GM19467 (cell line): ENCODE results near the gene PTPA.
A peak's percentile ranks its signal among the peaks of the same experiment; 100 is the strongest.
"Not testable (repeated sequence)": the region's sequence is repeated elsewhere in the genome, so short reads cannot be mapped to it uniquely, and the experiment has no call there.

Source experiments
- ATAC-seq: cut with Tn5 transposase; IDR thresholded peaks from one replicate; pipeline ENCODE4 v1.9.1; 2021; ENCODE audit warnings: mild to moderate bottlenecking, moderate library complexity; ENCODE audit not compliant: unreplicated experiment

Gene PTPA

GRCh38 chr9:129175825-129176633 is 64.8 kb downstream of the PTPA start:
- ATAC-seq = no peak

- no peak for ATAC-seq
Measured at GRCh38 chr9:129176701-129177442, 65.7 kb downstream of the PTPA start.

GRCh38 chr9:129177443-129177790 is 66.2 kb downstream of the PTPA start:
- peak; percentile 10 for ATAC-seq

- peak; percentile 77 for ATAC-seq
Measured at GRCh38 chr9:129177791-129178567, 66.8 kb downstream of the PTPA start, which contains the start of gene IER5L. Gene IER5L (minus strand): TSS chr9:129178261. CDS start chr9:129178052, 209 bp downstream.

- no peak for ATAC-seq
Measured at GRCh38 chr9:129178568-129179382, 67.6 kb downstream of the PTPA start.

GRCh38 chr9:129181246-129181645 is 70.0 kb downstream of the PTPA start:
- no peak for ATAC-seq

GRCh38 chr9:129182122-129182521 is 70.9 kb downstream of the PTPA start:
- no peak for ATAC-seq

- no peak for ATAC-seq
Measured at GRCh38 chr9:129182625-129183494, 71.6 kb downstream of the PTPA start.

- no peak for ATAC-seq
Measured at GRCh38 chr9:129183495-129184218, 72.4 kb downstream of the PTPA start.

GRCh38 chr9:129184219-129184524 is 73.0 kb downstream of the PTPA start:
- no peak for ATAC-seq

GRCh38 chr9:129184596-129185122 is 73.4 kb downstream of the PTPA start:
- ATAC-seq = no peak

- ATAC-seq = no peak
Measured at GRCh38 chr9:129185402-129185801, 74.2 kb downstream of the PTPA start.

GRCh38 chr9:129185991-129186390 is 74.8 kb downstream of the PTPA start:
- ATAC-seq = no peak

GRCh38 chr9:129187042-129187441 is 75.8 kb downstream of the PTPA start:
- ATAC-seq = no peak

- ATAC-seq = not testable (repeated sequence)
Measured at GRCh38 chr9:129189971-129190370, 78.8 kb downstream of the PTPA start.

GRCh38 chr9:129191234-129191633 is 80.0 kb downstream of the PTPA start:
- ATAC-seq = no peak

GRCh38 chr9:129193655-129194054 is 82.4 kb downstream of the PTPA start:
- no peak for ATAC-seq

GRCh38 chr9:129194221-129194620 is 83.0 kb downstream of the PTPA start:
- no peak for ATAC-seq

- ATAC-seq = no peak
Measured at GRCh38 chr9:129195606-129196005, 84.4 kb downstream of the PTPA start.
